ENCODE measurements around the gene CNTNAP2.

DNA sequence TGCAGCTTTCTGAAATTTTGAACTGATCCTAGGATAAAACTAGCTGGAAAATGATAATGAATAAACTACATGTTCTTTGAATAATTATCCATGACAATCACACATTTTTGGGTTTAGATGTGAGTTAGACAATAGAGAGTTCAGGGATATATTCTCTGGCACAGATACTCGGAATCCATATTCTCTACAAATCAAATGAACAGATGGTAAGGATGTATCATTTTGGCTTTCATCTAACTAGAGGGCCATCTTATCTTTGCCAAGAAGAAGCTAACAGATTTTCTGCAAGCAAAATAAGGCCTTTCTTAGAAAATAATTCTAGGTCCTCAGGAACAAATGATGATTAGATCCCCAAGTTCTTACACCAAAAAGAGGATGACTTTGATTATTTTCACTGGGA lies 2118.1 kb downstream of the CNTNAP2 start:
- TF ChIP-seq EZH2phosphoT487 (IDR thresholded peaks at IDR 0.05; ENCODE audit: insufficient read depth, low read depth) = no peak
- no peak for TF ChIP-seq EZH2 (IDR thresholded peaks at IDR 0.05; ENCODE audit: insufficient read depth, poor library complexity, severe bottlenecking)

Data from GM23248 (cell line).